Transverse colon (tissue), 4 donors: Measurements from ENCODE around the gene PPP1R9B.

ENCODE experiments used
- CTCF ChIP-seq, 5 experiments: fragments of 200-600 bp in 3 of 5; fragments of 450-650 bp in 2 of 5; sonication (generic) in 3 of 5; IDR thresholded peaks; 1 replicate in 2 of 5; 2 replicates in 3 of 5; pipeline ENCODE4 v1.5.1; 2016 to 2017; ENCODE audit warnings: antibody characterized with exemption in 5 of 5, inconsistent platforms in 3 of 5, mild to moderate bottlenecking in 2 of 5, moderate library complexity in 1 of 5
- POLR2A ChIP-seq: fragments of 450-650 bp; IDR thresholded peaks from one replicate; pipeline ENCODE4 v1.6.1; 2016; ENCODE audit warnings: antibody characterized with exemption, mild to moderate bottlenecking, moderate library complexity
- POLR2AphosphoS5 ChIP-seq, 3 donors: sonication (generic); formaldehyde crosslinking; IDR thresholded peaks; one replicate each; pipeline ENCODE4 v1.6.1; 2016; ENCODE audit warnings: antibody characterized with exemption in 3 of 3

DNA sequence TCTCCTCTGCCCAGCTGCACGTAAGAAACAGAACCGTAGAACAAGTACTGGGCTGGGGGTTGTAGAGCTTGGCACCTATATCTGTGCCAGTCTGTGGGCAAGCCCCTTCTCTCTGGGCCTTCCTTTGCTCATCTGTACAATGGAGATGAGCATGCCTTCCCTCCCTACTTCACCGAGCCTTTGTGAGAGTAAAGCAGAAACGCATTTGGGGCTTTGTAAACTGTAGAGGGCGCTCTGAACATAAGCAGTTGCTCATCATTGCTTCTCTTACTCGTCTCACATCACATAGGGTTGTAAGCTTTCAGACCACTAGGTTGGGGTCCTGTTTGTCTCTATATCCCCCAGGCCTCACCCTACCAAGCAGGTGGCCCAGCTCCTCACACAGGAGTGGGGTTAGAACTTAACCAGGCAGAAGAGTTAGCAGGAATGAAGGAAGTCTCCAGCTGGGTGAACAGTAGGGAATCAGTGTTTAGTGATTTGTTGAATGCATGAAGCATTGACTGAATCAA, 35.6 kb downstream of the PPP1R9B start:
- TF ChIP-seq CTCF (IDR thresholded peaks at IDR 0.05) (peak; percentile 36 to 61 (median 50)), POLR2A (no peak), POLR2AphosphoS5 (IDR thresholded peaks at IDR 0.05) (peak in 1 of 3 donors; percentile 8)
